Activated CD4-positive, alpha-beta T cell treated with anti-CD3 and anti-CD28 coated beads, Interleukin-2, amount 50 U/mL, for 16 hours (primary cell): ENCODE data around the gene TF.
"Not testable (repeated sequence)": the region's sequence is repeated elsewhere in the genome, so short reads cannot be mapped to it uniquely, and the experiment has no call there.

Experiments used
- DNase-seq: peaks from one replicate; pipeline ENCODE4 v3.0.0-alpha.2; 2020

TF gene

DNA sequence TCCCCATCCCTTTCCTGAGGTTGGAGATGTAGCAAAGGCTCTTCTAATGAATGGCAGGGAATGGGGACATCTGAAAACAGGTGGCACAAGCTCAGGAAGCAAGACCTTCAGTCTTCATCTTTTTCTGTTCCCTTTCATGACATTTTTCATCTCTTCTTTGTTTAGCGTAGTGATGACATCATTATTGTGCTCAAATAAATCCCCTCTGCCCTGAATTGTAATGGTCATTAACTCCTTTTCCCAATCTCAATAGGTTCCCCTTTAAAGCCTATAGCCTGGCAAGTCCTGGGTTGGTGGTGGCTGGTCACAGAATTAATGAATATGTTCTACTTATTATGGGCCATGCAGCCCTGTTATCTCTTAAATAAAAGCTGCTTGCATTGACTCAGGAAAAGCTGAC lies 21.4 kb downstream of the TF start:
- DNase-seq: no peak

DNA sequence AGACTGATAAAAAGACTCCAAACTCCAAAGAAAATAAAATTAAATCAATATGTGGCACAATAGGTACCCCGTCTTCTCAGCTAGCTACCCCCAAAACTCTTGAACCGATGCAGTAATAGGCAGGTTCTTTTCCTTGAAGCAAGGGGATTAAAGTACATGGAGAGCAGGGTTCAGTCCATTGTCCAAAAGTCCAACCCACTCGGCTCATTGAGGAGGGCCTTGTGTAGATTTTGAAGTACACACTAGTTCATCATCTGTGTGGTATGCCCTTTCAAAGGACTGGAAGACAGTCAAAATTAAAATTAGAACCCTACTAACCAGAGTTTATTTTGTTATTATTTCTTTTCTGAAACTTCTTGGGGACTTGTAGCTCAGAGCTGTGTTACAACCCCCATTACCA lies 23.3 kb downstream of the TF start:
- no peak for DNase-seq

DNA sequence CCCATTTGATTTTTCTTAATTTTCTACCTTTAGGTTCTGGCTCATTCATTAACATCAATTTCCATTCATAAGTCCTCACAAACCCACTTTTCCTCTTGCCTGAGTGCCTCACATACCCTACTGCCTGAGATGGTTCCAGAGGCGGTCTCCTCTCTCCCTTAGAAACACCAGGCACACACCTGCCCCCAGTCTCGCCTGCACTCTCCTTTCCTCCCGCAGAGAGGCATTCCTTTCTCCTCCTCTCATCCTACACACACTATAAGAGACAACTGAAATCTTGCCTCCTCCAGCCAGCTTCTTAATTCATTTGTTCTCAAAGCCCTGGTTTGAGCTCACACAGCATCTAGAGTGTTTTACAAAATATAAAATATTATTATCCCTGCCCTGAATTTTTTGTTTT lies 27.5 kb downstream of the TF start:
- DNase-seq: no peak

DNA sequence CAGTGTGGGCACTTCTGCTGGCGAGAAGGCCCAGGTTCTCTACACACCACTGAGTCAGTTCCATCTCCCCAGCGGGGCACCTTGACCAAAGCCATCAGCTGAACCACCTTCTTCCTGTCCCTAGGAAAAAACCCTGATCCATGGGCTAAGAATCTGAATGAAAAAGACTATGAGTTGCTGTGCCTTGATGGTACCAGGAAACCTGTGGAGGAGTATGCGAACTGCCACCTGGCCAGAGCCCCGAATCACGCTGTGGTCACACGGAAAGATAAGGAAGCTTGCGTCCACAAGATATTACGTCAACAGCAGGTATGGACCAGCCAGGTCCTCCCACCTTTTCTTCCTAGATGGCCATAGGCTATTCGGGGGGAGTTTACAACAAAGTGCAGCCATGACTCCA lies 29.1 kb downstream of the TF start:
- no peak for DNase-seq

DNA sequence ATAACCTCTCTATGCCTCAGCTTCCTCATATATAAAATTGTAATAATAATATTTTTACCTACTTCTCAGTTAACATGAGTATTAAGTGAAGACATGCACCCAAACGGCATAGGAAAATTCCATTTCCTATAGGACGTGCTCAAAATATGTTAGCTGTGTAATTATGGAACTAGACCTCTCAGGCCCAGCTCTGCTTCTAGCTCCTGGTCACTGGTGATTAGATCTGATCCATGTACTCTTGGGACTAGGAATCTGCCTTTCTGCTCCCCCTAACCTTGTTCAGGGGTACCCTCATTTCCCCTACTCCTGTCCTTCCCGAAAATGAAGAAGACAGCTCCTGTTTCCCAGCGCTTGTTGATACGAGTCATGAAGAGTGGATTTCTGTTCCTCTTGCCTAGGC lies 29.6 kb downstream of the TF start:
- no peak for DNase-seq

DNA sequence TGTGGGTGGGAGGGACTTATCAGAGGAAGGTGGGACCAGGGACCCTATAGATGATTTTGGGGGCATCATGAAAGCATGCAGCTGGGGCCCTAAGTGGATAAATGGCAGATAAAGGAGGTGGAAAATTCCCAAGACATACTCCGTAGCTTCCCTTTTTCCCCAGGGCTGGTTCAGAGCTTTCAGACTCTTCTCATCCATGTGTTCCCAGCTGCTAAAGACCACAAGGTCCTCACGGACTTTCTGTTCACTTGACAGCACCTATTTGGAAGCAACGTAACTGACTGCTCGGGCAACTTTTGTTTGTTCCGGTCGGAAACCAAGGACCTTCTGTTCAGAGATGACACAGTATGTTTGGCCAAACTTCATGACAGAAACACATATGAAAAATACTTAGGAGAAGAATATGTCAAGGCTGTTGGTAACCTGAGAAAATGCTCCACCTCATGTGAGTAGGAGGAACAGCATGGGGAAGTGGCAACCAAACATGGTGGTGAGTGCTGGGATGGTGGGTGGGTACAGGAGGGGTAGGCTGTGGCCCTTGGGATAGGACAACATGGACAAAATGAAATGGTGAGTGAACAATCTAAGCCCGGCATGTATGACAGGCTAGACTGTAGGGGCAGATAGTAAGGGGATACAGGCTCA lies 30.7 kb downstream of the TF start:
- no peak for DNase-seq

DNA sequence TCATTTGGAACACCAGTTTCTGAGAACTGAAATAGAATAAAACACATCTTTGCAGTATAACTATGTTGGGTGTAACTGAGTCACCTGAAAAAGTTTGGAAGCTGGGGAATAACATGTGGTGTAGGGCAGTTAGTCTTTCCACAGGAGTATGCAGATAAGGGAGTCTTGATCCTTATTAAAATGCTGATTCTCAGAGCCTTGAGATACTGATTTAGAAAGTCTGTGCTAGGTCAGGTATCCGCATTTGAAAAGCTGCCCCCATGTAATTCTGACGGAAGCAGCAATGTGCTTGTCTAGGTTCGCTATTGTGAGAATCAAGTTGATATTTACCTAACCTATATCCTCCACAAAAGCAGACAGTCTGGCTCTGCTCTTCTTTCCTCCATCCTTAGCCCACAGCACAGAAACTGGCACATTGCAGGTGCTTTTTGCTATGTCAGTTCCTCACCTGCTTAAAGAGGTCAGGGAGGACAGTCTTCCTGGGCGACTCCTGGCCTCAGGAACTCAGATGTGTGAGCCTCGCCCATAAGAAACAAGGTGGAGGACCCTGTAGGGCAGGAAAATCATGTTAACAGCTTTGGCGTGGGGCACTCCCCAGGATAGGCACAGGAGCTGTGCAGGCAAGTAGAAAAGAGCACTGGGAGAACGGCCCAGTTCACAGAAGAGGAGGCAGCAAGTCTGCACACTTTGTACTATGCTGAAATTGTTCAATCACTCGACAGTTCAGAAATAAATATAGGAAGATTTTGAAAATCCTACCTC lies 31.8 kb downstream of the TF start:
- DNase-seq: no peak

DNA sequence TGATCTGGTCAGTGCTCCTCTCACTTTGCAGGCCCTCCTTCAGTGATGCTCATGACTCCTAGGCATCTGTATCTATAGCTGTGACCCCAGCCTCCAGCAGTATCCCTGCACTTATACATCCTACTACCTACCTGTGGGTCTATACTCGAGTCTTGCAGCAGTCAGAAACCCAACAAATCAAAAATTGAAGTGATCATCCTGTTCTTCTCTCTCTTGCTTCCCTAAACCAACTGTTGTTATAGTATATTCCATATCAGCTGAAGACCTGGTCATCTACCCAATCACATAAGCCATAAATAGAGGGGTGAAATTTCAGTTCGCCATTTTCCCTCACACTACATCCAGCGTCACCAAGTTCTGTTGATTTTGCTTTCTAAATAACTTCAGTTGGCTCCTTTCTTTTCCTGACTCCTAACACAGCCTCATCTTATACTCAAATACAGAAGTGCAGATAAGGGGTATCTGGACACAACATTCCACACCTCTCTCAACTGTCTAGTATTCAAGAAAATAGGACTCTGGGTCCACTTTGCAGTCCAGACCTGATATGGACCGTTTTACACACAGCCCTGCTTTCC lies 33.5 kb downstream of the TF start:
- DNase-seq: no peak

DNA sequence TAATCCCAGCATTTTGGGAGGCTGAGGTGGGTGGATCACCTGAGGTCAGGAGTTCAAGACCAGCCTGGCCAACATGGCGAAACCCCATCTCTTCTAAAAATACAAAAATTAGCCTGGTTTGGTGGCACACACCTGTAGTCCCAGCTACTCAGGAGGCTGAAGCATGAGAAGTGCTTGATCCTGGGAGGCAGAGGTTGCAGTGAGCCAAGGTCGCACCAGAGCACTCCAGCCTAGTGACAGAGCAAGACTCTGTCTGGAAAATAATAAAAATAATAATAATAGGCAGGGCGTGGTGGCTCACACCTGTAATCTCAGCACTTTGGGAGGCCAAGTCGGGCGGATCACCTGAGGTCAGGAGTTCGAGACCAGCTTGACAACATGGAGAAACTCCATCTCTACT lies 34.6 kb downstream of the TF start:
- DNase-seq: not testable (repeated sequence)

DNA sequence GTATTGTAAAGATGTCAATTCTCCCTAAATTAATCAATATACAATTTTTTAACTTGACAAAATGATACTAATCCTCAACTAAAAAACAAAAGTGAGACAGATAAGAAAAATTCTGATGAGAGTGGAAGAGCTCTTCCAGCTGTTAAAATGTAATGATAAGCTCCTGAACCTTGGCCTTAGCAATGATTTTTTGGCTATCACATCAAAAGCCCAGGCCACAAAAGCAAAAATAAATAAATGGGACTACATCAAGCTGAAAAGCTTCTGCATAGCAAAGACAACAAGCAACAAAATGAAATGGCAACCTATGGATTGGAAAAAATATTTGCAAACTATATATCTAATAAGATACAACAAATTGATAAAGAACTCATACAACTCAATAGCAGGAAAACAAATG lies 35.4 kb downstream of the TF start:
- DNase-seq: no peak

DNA sequence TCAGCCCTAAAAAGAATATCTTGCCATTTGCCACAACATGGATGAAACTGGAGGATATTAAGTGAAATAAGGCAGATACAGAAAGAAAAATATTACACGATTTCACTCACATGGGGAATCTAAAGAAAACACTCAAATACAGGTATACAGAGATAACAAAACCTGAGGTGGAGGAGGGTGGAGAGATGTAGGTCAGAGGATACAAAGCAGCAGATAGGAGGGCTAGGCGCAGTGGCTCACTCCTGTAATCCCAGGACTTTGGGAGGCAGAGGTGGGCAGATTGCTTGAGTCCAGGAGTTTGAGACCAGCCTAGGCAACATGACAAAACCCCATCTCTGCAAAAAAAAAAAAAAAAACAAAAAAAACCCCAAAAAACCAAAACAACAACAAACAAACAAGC lies 36.3 kb downstream of the TF start:
- no peak for DNase-seq

DNA sequence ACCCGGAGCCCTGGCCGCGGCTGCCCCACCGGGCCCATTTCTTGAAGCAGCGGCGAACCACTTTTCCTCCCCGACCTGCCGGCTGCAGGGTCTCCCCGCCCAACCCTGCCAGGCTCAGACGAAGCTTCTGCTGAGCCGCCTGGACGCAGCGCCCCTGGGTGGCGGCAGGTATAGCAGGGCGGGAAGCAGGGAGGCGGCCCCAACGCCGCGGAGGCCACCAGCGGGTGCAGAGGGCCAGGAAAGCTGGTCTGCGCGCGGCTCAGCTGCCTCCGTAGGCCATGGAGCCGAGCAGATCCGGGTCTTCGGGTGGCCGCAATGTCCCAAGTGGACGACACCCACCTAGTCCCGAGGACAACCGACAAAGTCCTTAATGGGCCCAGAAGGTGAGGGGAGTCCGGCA lies 37.6 kb downstream of the TF start:
- DNase-seq: no peak

DNA sequence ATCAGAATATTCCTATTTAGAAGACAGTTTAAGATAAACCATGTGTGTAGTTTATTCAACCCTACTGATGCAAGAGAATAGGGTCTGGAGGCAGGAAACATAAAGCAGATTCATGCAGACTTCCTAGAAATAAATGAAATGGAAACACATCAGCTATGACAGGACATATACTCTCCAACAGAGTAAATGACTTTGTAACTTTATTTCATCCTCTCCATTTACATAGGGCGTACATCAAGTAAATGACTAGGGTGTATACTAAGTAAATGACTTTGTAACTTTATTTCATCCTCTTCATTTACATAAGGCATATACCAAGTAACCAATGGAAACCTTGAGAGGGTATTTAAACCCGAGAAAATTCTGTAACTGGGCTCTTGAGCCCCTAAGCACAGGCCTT lies 41.8 kb downstream of the TF start:
- no peak for DNase-seq

DNA sequence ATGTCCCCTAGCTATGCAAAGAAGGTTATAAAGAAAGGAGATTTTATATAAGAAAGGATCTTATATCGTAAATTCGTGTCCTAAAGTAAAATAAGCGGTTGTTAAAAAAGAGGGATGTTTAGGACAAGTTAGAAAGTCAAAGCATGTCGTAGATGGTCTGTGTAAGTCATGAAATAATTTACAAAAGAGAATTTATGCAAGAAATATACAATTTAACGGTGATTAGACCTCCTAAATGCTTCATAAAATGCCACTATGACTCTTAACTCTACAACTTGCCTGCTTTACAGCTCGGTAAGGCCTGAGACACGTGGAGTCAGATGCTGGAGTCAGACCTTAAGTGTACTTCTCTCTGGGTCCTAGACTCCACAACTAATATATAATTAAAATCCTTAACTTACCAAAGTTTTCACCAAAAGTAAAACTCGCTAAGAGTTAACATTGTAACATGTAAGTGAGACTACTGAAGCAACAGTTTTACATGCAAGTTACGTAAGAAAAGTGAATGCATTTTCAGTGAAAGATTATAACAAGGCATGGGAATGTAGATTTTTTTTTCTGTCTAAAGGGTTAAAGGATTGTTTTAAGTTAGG lies 46.1 kb downstream of the TF start:
- no peak for DNase-seq

DNA sequence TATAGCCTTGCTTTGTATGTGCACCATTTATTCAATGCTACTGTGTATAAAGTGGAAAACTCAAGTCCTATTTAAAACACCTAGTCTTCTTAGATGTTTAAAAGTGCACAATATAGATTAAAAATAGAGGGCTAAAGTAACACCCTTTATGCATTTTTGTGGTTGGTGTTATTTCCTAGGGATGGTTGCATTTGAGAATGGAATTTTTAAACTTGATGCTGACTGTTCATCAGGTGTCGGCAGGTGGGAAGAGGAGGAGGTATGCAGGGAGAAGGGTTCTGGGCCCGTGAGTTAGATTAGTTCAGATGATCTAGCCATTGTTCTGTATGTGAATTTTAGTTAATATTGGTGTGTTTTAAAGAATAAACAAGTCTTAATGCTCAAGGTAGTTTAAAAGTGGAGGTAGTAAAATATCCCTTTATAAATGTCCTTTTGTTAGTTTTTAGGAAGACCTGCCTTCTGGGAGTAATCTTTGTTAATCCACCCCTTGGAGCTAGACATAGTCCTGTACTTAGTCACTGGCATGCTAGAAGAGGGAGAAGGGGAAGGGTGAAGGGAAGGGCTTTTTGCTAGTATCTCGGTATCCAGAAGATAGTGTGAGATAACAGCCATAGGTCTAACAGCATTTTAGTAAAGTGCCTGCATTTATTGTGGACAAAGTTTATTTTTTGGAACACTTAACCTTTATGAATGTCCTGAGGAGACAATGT lies 51.4 kb downstream of the TF start:
- DNase-seq: no peak

DNA sequence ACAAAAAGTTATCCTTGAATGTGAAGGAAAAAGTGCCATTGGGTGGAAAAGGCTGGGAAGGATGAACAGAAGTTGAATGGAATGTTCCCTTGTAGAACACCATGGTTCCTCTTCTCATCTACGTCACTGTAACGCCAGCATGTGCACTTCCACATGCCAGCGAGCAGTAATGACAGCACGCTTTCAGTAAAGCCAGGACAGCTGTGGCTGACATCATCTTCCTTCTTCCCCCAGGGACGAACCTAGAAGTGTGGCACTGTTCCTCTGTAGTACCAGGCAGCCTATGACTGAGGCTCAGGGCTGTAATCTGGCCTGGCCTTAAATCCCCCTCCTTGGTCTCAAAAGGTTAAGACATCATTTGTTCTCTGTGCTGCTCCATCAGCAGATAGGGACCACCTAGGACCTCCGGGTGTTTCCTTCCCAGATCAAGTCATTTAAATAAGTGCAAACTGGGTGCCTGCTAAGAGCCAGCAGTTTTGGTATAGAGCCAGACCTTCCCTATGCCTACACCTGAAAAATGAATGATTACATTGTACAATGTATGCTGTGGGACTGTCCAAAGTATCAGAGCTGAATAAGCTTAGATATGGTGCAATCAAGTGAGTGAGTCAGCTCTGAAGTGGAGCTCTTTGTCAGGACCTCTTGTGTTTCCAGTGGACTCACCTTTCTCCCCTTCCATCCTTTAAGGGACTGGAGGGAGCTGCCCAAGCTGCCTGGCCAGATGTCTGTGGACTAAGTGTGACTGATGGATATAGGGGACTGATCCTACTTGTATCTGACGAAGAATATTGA lies 53.8 kb downstream of the TF start:
- no peak for DNase-seq

DNA sequence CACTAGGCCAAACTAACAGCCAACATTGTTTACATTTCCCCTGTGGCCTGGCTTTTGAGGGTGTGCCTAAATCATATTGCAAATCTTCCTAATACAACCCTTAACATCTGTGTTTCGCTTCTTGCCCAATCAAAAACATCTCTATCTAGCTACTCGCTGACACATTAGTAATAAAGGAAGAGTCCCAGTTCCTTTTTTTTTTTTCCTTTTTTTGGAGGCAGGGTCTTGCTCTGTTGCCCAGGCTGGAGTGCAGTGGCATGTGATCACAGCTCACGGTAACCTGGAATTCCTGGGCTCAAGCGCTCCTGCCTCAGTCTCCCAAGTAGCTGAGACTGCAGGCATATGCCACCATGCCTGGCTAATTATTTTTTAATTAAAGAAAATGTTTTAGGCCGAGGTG lies 57.3 kb downstream of the TF start:
- no peak for DNase-seq

DNA sequence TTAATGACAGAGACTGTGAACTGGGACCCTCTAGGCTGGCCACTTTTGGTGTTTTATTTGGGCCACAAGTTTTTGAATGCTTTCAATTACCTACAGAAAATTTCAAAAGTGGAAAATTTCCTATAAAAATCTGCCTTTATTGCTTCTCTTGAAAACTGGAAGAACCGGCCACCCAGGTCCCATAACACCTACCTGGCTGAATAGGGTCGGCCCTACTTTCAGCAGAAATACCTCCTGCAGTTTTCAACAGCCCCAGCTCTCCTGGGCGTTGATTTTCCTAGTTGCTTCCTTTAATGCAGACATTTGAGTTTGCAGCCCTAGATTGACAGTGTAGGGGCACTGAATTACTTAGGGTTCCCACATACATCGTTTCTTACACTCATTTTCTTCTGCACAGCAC lies 58.7 kb downstream of the TF start:
- no peak for DNase-seq

DNA sequence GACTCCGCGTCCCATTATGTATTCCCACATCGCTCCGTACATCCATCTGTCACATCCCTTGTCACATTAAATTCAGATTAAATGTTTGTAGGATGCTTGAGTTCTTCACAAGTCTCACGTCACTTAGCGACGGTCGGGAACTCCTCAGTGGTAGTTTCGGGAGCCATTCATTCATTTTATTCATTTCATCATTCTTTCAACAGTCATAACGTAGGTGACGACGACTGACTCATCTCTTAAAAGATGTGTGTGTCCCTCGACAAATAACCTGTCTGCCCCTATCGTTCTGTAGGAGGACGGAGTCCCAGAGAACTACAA lies 59.1 kb downstream of the TF start:
- no peak for DNase-seq

DNA sequence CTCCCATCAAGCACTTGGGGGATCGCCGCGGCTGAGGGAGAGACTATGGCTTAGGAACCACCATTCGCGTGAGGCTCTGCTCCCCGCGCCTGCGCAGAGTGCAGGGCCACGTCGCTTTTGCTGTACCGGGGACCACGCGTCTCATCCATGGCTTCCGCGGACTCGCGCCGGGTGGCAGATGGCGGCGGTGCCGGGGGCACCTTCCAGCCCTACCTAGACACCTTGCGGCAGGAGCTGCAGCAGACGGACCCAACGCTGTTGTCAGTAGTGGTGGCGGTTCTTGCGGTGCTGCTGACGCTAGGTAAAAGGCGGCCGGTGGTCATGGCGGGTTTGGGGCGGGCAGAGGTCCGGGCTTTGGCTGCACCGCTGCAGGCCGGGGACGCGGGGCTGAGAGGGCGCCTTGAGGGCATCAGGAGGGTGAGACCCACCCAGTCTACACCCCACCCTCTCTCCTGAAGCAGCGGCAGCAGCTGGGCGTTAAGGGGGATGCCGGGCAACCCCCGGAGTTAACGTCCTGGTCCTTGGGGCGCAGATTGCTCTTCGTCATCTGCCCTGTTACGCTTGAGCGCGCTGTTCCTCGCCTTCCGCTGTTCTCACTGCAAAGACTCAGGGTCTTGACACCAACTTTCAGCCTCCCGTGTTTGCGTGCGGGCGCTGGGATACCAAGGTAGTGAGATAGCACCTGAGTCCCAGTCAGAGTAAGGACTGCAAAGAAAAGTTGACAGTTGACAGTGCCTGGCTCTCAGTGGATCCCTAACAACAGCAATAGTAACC lies 59.7 kb downstream of the TF start, which contains the start of gene SRPRB:
TSS of gene SRPRB (plus strand) at position 114 of the 774 bp plus-strand sequence. CDS start at position 148, 34 bp downstream.
- peak; percentile 98 for DNase-seq

DNA sequence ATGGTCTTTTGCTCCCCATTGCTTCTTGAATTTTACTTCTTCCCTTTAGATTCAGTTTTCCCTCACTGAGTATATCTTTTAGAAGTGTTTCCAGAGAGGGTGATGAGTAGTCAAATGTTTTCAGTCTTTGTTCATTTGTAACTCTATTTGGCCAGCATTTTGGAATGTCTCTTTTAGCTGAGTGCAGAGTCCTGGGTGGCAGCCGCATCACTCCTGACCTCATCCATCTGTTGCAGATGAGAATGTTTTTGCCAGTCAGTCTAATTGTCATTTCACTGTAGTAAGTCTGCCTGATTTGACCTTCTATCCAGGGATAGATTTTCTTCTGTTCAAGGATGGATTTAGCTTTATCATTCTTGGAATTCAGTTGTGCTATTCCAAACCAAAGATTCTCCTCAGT lies 66.7 kb downstream of the TF start:
- DNase-seq: no peak

DNA sequence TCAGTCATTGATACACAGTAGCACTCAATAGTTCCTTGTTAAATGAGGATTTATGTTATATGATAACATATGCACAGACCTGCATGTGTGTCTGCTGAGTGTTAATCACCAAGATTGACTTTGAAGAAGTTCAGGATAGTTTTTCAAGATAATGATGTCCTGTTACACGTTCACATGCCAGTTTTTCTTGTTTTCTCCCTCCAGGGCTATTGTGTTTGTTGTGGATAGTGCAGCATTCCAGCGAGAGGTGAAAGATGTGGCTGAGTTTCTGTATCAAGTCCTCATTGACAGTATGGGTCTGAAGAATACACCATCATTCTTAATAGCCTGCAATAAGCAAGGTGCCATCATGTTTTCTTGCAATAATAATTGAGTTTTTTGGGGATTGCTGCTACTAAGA lies 69.2 kb downstream of the TF start:
- no peak for DNase-seq
